Vagina (tissue), 2 donors: Measurements from ENCODE around the gene MTHFD1L.

Experiments
- POLR2A ChIP-seq, 2 donors: fragments of 450-650 bp; IDR thresholded peaks; one replicate each; pipeline ENCODE4 v1.6.1; 2017; ENCODE audit warnings: antibody characterized with exemption in 2 of 2, mild to moderate bottlenecking in 2 of 2, moderate library complexity in 2 of 2
- TF ChIP-seq, protein P1 (sequence below), 3 experiments: fragments of 450-650 bp in 2 of 3; fragments of 200-600 bp in 1 of 3; sonication (generic) in 1 of 3; IDR thresholded peaks; one replicate each; pipeline ENCODE4 v1.5.1; 2017 to 2019; ENCODE audit warnings: antibody characterized with exemption in 3 of 3, mild to moderate bottlenecking in 2 of 3, moderate library complexity in 2 of 3

DNA sequence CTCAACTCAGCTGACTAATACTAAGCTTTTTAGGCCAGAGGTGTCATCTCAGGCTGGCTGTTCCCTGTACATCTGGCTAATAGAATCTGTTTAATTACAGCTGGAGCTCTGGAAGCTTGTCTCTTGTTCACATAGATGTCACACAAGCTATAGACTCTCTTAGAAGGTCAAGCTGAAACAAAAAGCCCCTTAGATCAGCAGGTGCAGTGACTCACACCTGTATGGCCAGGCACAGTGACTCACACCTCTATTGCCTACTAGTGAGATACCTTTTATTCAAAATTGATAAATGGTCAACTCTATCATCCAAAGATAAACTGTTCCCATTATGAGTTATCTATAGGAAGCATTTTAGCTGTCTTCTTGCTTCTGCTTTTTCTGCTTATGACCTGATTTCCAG is 29.9 kb upstream of the MTHFD1L start:
- TF ChIP-seq, protein P1, sequence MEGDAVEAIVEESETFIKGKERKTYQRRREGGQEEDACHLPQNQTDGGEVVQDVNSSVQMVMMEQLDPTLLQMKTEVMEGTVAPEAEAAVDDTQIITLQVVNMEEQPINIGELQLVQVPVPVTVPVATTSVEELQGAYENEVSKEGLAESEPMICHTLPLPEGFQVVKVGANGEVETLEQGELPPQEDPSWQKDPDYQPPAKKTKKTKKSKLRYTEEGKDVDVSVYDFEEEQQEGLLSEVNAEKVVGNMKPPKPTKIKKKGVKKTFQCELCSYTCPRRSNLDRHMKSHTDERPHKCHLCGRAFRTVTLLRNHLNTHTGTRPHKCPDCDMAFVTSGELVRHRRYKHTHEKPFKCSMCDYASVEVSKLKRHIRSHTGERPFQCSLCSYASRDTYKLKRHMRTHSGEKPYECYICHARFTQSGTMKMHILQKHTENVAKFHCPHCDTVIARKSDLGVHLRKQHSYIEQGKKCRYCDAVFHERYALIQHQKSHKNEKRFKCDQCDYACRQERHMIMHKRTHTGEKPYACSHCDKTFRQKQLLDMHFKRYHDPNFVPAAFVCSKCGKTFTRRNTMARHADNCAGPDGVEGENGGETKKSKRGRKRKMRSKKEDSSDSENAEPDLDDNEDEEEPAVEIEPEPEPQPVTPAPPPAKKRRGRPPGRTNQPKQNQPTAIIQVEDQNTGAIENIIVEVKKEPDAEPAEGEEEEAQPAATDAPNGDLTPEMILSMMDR (IDR thresholded peaks at IDR 0.05): no peak
- no peak for TF ChIP-seq POLR2A (IDR thresholded peaks at IDR 0.05)
